HG02759 (cell line): ENCODE results near the gene C1QTNF5.

Experiments used
- ATAC-seq: cut with Tn5 transposase; IDR thresholded peaks from one replicate; pipeline ENCODE4 v1.9.1; 2021; ENCODE audit warnings: mild to moderate bottlenecking, moderate library complexity; ENCODE audit not compliant: unreplicated experiment

C1QTNF5 gene

GRCh38 chr11:119359365-119360214 lies 18.9 kb upstream of the C1QTNF5 start:
- no peak for ATAC-seq

GRCh38 chr11:119357074-119357473 lies 16.4 kb upstream of the C1QTNF5 start:
- ATAC-seq = no peak

GRCh38 chr11:119356349-119357031 lies 15.8 kb upstream of the C1QTNF5 start:
- ATAC-seq = peak; percentile 72

GRCh38 chr11:119355091-119355843 lies 14.6 kb upstream of the C1QTNF5 start:
- no peak for ATAC-seq

DNA sequence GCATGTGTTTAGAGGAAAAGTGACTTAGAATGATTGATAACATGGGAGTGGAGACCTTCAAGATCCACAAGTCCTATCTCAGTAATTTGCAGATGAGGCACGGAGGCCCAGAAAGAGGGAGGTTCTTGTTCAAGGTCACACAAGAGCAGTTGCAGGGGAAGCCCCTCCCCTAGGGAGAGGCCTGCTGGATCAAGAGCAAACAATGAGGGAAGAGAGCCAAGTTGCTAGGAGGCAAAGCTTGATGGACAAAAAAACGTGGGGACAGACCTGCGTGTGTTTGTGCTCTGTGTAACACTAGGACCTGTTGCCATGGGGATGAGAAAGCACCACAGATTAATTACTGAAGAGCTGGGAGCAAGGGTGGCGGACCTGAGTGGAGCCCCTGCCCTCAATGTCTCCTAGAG lies 12.2 kb upstream of the C1QTNF5 start:
- no peak for ATAC-seq

DNA sequence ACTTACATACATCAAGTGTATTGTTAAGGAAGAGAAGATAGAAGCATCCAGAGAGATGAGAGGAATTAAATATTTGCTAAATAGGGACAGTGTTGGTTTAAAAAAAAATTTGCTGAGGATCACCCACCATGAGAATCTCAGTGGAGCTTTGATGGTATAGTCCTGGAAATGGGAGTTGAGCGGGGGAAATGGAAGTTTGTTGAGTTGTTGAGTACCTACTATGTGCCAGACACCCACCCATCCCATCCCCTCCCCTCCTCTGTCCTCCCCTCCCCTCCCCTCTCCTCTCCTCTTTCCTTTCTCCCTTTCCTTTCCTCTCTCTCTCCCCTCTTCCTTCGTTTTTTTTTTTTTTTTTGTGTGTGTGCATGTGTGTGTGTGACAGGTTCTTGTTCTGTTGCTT lies 10.5 kb upstream of the C1QTNF5 start:
- ATAC-seq = no peak

GRCh38 chr11:119350302-119350701 lies 9.6 kb upstream of the C1QTNF5 start:
- ATAC-seq = no peak

DNA sequence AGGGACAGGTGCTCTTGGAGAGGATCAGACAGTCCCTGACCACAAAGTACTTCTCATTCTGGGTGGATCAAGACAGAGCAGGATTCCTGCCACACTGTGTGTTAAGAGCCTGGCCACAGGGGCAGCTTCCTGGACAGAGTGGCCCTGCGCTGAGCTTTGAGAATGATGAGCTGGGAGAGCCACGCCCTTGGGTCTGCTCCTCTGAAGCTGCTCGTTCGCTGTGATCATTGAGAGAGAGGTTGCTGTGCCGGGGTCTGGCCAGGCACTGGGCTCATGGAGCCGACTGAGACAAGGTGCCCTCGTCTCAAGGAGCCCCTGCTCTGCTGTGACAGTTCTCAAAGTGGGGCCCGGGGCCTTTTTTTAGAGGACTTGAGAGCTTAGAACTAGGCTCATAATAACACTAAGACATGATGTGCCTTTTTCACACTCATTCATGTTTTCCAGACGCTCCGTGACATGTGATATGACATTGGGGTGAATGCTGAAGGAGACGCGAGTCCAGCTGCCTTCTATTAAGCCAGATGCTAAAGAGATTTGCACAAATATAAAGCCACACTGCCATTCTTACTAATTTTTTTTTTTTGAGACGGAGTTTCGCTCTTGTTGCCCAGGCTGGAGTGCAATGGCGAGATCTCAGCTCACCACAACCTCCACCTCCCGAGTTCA lies 7.4 kb upstream of the C1QTNF5 start:
- ATAC-seq = no peak

DNA sequence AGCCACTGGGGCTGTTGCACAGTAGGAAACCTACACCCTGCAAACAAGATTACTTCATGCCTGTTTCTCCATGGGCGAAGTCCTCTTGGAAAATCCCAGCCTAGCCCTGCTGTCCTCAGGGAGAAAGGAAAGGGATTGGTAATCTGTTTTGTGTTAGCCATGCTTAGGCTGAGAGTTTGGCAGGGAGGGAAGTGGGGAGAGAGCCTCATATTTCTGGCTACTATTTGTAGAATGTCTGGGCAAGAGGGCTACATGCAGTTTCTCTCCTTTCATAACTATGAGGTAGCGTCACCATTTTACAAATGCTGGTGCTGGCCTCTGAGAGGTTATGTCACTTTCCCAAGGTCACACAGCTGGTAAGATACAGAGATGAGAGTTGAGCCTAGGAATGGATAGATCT lies 6.6 kb upstream of the C1QTNF5 start:
- ATAC-seq = no peak

GRCh38 chr11:119346605-119347004 lies 5.9 kb upstream of the C1QTNF5 start, which contains the start of gene MFRP:
TSS of gene MFRP (minus strand) at chr11:119346705. CDS start at chr11:119346513, 192 bp downstream.
- no peak for ATAC-seq

DNA sequence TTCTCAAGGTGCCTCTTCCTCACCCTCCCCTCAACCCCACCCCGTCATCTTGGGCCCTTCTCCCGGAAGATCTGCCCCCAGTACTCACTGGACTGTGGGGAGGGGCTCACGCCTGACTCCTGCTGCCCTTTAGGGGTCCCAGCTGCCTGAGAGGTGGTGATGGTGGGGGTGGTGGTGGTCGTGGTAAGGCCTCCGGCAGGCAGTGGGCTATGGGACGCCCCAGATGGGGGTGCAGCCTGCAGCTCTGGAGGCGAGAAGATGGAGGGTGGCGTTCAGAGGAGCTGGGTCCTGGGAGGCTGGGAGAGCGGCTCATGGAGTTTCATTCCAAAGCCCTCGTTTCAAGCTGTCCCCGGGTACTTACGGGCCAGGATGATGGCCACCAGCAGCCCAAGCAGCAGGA lies 5.0 kb upstream of the C1QTNF5 start:
- ATAC-seq = no peak

GRCh38 chr11:119344291-119345010 lies 3.8 kb upstream of the C1QTNF5 start:
- ATAC-seq = no peak

- ATAC-seq = no peak
Observed at GRCh38 chr11:119343726-119344125, 3.0 kb upstream of the C1QTNF5 start.

DNA sequence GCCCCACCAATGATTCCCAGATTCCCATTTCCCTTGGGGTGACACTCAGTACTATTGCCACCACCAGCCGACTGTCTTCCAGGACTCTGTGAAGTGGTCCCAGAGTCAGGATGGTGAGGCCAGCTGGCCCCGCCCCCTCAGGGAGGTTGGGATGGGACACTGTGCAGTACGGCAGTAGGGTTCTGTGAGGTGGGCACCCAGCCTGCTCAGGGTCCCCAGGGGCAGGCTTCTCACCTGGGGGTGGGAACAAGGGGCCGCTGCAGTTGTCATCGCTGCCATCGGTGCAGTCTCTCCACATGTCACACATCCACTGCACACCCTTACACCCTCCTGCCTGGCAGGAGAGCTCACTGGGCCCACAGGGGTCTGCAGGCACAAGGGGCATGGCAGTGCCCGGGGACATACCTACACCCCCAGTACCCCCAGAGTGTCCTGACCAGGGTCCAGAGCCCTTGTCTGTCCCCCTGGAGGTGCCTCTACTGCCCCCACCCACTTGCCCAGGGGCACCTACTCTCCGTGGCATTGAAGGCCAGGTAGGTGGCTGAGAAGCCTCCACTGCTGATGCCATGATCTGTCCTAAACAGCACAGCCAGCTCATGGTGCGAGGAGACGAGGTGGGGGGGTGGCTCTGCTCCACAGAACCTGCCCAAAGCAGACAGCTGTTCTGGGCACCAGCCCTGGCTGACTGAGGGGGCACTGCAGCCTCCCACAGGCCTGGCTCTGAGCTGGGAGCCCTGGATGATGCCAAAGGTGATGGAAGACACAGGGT lies 1.9 kb upstream of the C1QTNF5 start:
- ATAC-seq = no peak

GRCh38 chr11:119342023-119342300 lies 1.3 kb upstream of the C1QTNF5 start:
- no peak for ATAC-seq

GRCh38 chr11:119341222-119342022 lies 739 bp upstream of the C1QTNF5 start:
- no peak for ATAC-seq

DNA sequence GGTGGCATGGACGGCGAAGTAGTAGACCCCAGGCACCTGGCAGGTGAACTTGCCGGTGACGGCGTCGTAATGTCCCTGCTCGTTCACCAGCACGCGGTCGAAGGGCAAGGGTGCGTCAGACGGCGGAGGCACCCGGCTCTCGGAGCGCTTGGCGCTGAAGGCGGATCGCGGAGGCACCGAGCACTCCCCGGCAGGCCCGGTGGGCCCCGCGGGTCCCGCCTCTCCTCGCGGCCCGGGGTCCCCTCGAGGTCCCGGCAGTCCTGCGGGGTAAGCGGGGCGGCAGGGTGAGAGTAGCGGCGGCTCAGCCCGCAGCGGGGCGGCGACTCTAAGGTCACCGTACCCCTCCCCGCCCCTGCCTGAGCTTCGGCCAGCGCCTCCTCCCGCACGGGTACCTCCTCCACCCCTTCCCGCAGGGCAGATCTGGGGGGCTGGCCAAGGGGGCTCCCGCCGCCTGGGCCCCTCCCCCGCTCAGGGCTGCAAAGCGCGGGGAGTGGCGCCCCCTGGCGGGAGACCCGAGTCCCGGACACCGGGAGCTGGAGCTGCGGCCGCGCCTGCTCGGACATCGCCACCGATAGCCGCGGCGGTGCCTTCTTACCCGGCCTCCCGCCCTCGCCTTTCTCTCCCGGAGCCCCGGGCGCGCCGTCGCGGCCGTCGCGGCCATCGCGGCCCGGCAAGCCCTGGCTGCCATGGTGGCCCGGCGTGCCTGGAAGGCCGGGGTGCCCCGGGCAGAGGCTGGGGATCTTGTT lies 921 bp downstream of the C1QTNF5 start:
- no peak for ATAC-seq

DNA sequence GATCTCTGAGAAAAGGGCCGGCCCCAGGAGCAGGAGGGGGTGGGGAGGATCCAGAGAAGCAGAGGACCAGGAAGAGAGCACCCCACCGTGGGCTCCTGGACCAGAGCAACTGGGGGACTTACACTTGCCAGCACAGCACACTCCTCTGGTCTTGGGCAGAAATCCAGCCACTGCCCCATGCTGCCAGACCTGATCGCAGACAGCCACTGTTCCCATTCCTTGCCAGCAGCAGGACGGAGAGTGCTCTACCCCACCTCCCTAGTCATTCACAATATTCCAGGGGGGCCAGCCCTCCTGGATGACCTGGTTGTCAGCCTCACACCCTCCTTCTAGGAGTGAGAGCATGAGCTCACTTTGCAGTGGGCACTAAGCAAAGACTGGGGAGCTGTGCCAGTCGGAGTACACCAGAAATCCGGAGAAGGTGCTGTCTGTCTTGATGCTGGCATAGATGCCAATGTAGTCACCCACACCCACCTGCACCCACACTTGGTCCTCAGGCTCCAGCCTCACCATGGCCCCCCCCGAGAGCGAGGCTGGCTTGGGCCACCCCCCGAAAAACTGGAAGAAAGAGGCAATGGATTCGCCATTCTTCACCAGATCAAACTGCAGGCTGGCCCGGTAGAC lies 1.6 kb downstream of the C1QTNF5 start:
- no peak for ATAC-seq
